SK-N-MC (cell line): Measurements from ENCODE around the gene PRSS8.

Experiments
- EZH2 ChIP-seq: fragments of 200-600 bp; sonication (generic); IDR thresholded peaks from one replicate; pipeline ENCODE4 v1.6.1; 2017; ENCODE audit warnings: antibody characterized with exemption
- POLR2AphosphoS5 ChIP-seq: IDR thresholded peaks from 2 replicates; pipeline ENCODE4 v1.6.1; 2012; ENCODE audit warnings: mild to moderate bottlenecking, low read depth, low read length, borderline replicate concordance

GRCh38 chr16:31157136-31157535, 21.6 kb upstream of the PRSS8 start:
- TF ChIP-seq EZH2 (no peak), POLR2AphosphoS5 (no peak)
